Activated CD8-positive, alpha-beta memory T cell treated with anti-CD3 and anti-CD28 coated beads, Interleukin-2, amount 50 U/mL, for 24 hours (primary cell): ENCODE data around the gene CADM2.

ENCODE experiments used
- DNase-seq: peaks from one replicate; pipeline ENCODE4 v3.0.0-alpha.2; 2020; ENCODE audit errors: extremely low read depth

Gene CADM2

GRCh38 chr3:85189731-85190130 lies 230.9 kb downstream of the CADM2 start:
- no peak for DNase-seq

DNA sequence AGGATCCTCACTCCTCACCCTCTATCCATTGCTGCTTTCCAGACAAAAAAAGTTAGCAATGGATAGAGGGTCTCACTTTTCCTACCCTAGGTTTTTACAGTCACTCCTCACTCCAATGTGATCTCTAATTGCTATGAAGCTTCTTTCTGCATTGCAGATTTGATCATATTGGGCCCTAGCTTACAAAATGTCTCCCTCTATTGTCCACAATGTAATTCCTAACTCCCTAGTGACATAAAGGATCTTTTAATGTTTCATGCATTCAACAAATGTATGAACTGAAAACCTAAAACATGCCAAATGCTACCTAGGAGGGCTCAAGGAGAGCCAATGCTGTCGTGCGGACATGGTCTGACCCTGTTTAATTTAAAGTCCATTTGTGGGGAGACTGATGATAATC lies 234.8 kb downstream of the CADM2 start:
- DNase-seq = no peak

GRCh38 chr3:85208650-85209049 lies 249.9 kb downstream of the CADM2 start:
- DNase-seq = no peak

GRCh38 chr3:85210540-85210939 lies 251.8 kb downstream of the CADM2 start:
- DNase-seq = no peak

DNA sequence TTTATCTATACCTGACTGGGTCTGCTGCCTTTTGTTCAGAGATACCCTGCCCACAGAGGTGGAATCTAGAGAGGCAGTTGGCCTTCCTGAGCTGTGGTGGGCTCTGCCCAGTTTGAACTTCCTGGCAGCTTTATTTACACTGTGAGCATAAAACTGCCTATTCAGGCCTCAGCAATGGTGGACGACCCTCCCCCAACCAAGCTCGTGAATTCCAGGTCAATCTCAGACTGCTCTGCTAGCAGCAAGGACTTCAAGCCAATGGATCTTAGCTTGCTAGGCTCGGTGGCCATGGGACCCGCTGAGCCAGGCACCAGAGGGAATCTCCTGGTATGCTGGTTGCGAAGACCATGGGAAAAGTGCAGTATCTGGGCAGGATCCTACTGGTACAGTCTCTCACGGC lies 270.2 kb downstream of the CADM2 start:
- no peak for DNase-seq

GRCh38 chr3:85244091-85244490 lies 285.3 kb downstream of the CADM2 start:
- DNase-seq = no peak

DNA sequence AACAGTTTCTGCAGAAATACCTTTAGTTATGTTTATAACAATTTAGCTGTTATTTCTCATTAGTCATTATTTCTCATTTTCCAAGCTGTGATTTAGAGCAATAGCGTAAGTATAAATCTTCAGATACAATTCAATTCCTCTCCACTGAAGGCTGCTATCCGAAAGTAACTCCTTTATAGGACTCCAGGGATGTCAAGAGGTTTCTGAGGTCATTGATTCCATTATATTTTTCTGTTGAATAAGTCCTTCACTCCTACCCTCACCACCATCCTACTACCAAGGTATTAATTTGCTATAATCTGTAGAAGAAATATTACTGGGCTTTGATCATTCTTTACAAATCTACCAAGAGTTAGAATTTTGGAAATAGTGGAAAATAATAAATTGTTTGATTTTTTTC lies 285.7 kb downstream of the CADM2 start:
- no peak for DNase-seq

GRCh38 chr3:85251766-85252165 lies 293.0 kb downstream of the CADM2 start:
- no peak for DNase-seq

DNA sequence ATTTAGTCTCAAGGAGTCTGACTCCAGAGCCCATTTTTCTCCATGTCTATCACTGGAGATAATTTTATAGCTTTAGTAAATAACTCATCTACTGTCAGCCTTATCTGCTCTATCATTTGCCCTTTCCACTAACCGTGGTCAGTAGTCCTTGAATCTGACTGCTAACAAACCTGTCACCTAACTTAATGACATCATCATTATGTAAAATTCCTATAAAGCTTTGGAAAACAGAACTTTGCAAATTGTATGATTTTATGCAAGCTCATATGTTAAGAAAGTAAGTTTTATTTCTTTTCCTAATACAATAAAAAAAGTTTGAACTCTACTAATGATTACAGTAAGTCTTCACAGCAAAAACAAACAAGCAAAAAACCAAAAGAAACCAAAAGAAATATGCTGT lies 293.9 kb downstream of the CADM2 start:
- DNase-seq = no peak

- no peak for DNase-seq
These were observed 295.9 kb downstream of the CADM2 start for GRCh38 chr3:85254738-85255137.

GRCh38 chr3:85255949-85256348 lies 297.2 kb downstream of the CADM2 start:
- no peak for DNase-seq

- DNase-seq = no peak
These were observed 299.5 kb downstream of the CADM2 start for GRCh38 chr3:85258326-85258725.

DNA sequence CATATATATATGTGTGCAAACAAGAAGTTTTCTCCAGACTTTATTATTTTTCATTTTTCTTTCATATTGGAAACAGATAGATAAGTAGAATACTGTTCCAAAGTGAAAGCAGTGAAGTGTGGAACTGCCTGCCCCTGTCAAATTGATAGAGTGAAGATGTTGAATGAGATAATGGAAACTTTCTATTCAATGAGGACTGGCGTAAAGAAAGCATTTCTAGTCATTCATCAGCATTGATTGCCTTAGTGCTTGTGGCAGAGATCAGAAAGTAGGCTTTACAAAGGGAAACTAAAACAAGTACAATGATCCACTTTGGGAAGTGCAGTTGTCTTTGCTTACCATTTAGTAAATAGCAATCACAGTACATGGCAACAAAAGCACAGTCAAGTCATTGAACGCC lies 300.0 kb downstream of the CADM2 start:
- no peak for DNase-seq

GRCh38 chr3:85259748-85260147 lies 301.0 kb downstream of the CADM2 start:
- DNase-seq = no peak

GRCh38 chr3:85264381-85264780 lies 305.6 kb downstream of the CADM2 start:
- DNase-seq = no peak

DNA sequence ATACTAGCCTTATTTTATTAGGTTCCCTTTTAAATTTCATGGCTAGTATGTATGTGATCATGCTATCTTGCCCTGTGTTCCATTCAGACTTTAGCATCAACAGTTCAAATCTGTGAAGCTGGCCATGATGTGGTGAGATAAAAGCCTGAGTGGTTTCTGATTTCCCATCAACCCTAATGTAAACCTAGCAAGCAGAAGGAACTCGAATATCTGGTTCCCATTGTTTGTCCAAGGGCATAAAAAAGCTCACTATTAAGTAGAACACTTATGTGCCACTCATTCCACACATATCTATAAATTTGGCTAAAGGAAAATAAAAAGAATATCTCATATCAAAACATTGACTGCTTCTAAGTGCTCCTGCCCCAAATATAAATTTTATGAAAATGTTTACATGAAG lies 311.7 kb downstream of the CADM2 start:
- no peak for DNase-seq

GRCh38 chr3:85271911-85272310 lies 313.1 kb downstream of the CADM2 start:
- no peak for DNase-seq

DNA sequence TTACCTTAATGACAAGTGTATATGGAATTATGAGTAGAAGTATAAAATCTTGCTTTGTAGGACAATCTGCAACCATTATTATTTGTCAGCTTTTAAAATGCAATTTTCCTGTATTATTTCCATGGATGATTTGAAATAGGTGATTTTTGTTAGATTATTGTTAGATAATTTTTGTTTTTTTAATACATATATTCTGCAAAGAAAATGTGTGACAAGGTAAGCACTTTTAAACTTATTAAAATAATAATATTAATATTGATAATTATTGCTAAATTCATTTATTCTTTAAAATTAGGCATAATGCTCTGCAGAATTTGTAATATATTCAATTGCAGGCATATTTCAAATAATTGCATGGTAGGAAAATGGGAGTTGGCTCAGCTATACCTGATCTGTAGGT lies 329.5 kb downstream of the CADM2 start:
- no peak for DNase-seq

GRCh38 chr3:85297291-85297690 lies 338.5 kb downstream of the CADM2 start:
- DNase-seq = no peak

- no peak for DNase-seq
These were observed 339.2 kb downstream of the CADM2 start for GRCh38 chr3:85298032-85298431.

DNA sequence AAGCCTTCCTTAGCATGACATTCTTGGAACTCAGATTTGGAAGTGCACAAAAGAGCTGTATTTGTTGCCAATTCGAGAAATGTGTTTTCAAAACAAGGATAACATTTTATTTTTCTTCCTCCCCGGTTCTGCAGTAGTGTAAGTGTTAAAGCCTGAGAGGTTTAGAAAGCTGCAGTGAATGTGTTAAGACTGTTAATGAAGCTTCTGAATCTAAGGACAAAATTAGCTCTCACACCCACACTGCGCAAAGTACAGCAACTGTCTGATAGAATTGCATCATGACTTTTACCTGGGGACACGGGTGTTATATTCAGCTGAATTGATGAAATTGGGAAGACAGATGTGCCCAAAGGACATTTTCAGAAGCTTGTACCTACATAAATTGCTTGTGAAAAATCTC lies 344.4 kb downstream of the CADM2 start:
- DNase-seq = no peak

DNA sequence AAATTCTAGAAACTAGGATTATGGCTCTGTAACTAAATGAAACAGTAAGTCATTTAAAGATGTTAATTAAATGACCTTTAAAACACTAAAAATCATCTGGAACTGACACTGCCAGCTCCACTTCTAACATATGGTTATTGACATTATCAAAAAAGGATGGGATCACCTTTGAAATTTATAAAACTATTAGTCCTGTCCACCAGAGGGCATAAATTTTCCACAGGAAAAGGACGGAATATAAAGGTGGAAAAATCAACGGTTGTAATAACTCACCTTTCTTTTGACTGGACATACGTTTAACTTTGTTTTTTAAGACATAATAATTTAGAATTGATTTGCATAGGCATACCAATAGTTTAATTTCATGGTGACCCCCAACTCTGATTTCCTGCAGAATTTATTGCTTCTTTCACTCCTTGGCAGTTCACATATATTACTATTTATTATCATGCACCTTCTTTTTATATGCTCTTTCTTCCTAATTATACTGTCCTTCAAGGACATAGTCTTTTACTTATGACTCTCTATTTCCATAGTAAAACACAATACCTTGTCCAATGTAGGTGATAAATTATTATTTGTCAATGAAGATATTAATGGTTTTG lies 345.7 kb downstream of the CADM2 start:
- no peak for DNase-seq

- DNase-seq = no peak
These were observed 353.5 kb downstream of the CADM2 start for GRCh38 chr3:85312331-85312730.

DNA sequence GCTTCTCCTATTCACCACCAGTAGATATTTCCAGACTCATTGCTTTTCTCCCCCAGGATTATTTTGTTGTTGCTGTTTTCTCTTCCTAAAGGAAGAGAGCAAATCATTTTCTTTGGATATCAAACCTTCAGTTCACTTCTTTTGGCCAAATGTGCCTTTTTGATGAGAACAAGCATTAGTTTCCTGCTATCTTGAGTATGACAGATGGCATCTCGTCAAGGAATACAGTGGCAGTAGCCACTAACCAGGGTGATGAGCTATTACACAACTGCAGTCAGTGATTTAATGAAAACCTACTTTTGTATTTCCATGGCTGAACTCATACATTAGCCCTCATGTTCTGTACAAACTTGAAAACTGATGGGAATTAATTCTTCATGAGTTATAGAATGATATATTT lies 354.6 kb downstream of the CADM2 start:
- DNase-seq = no peak

- no peak for DNase-seq
These were observed 357.5 kb downstream of the CADM2 start for GRCh38 chr3:85316252-85316651.
